Amniotic stem cell (primary cell): Measurements from ENCODE around the gene ACADL.

ENCODE experiments used
- DNase-seq: peaks from one replicate; lab custom pipeline; 2025; lab: John Stamatoyannopoulos, UW

ACADL gene

DNA sequence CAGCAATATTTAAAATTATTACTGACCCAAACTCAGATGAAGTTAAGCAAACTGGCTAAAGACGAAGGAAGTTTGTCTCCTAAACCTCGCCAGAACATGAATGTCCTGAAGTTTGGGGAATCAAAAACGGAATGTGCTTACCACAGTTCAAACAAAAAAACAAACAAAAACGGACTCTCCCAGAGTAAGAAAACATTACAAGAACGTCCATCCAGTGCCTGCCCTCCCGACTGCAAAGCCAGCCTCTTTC is 55.1 kb downstream of the ACADL start:
- DNase-seq, result no peak

DNA sequence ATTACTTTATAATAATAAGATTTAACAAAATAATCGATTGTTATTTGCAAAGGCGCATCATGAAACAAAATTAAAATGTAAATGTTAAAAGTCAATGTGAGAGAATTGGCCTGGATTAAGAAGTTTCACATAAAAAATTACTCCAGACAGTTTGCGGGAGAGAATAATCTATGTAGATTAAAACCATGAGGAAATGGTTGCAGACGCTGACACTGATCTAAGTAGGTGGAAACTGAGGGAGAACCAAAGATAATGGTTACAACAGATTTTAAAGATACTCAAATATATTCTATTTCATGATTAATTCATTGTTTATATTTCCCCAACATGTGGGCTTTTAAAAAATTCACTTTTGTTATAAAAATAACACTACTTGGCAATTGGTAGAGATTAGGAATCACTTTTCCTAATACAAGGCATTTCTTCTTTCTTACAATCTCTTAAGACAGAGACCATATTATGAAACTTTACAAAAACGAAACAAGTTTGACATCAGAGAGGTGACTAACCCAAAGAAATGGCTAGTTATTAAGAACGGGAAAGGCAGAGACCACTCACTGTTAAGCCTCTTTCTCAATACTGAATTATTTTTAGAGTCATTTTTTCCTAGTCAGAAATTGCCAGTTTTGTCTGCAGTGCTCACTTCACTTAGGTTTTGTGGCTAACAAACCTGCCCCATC is 55.6 kb downstream of the ACADL start:
- peak; percentile 38 for DNase-seq

- DNase-seq, result no peak
Observed at GRCh38 chr2:210167227-210167626, 58.0 kb downstream of the ACADL start.

- no peak for DNase-seq
Observed at GRCh38 chr2:210162466-210163124, 62.7 kb downstream of the ACADL start.

DNA sequence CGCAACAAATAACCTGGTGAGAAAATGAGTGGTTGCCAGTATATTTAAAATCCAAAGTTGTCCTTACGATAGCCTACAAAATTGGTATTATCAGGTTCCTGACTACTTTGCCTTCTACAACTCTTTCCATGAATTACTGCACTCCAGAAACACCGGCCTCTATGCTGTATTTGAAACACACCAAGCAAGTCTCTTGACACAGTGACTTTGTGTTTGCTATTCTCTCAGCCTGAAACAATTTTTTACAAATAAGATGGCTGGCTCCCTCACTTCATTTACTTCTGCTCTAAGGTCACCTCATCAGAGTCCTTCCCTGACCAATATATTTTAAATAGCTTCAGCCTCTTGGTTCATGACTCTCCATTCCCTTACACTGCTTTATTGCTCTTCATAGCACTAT is 66.2 kb downstream of the ACADL start:
- DNase-seq, result no peak

- no peak for DNase-seq
Observed at GRCh38 chr2:210158236-210158635, 67.0 kb downstream of the ACADL start.

GRCh38 chr2:210157526-210157925 is 67.7 kb downstream of the ACADL start:
- DNase-seq, result no peak

DNA sequence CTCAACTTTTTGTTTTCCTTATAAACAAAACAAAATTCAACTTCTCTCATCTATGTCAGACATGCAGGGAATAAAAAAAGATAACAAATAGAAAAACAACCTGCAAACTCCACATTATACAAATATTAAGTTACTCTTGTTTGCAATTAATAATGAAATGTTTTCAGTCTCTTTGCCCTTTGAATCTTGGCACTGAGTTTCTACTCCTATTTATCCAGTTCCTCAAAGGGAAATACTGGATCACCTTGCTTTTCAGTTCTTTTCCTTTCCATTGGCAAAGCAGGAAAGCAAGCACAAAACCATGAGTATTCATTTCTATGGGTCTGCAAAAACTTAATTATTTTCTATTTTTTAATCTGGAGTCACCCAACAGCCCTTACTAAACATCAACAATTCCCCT is 77.6 kb downstream of the ACADL start:
- DNase-seq, result no peak
